ENCODE results near the gene RAB9A. TPM values are rescaled to one million over a fixed set of nuclear protein-coding genes. Genes with fewer than 3 reads are reported as not detected.
A peak's percentile ranks its signal among the peaks of the same experiment; 100 is the strongest.

The RAB9A gene
- total and polyA plus RNA-seq, 9 of the 15 experiments (the other 6 are each of a cell fraction or from before 2014, with no cell fraction given), result 13.5 to 20.8 (median 17.7) TPM

- no peak for TF ChIP-seq FOXJ3 (CRISPR knock-in tag; IDR thresholded peaks at IDR 0.05)
- TF ChIP-seq NBN (IDR thresholded peaks at IDR 0.05; ENCODE audit: low read depth), result peak; percentile 25; the same call in 1 of the 2 replicates
- TF ChIP-seq NONO (IDR thresholded peaks at IDR 0.05; ENCODE audit: low read depth in 2 of 2, low read length in 1 of 2), result no peak
- TF ChIP-seq, protein P1, sequence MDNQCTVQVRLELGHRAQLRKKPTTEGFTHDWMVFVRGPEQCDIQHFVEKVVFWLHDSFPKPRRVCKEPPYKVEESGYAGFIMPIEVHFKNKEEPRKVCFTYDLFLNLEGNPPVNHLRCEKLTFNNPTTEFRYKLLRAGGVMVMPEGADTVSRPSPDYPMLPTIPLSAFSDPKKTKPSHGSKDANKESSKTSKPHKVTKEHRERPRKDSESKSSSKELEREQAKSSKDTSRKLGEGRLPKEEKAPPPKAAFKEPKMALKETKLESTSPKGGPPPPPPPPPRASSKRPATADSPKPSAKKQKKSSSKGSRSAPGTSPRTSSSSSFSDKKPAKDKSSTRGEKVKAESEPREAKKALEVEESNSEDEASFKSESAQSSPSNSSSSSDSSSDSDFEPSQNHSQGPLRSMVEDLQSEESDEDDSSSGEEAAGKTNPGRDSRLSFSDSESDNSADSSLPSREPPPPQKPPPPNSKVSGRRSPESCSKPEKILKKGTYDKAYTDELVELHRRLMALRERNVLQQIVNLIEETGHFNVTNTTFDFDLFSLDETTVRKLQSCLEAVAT (IDR thresholded peaks at IDR 0.05), result 0 out of 4 replicates have a peak, but pooled peaks of 1 of the 2 experiments have one; percentile 36
- TF ChIP-seq CAMTA2 (CRISPR knock-in tag; conservative IDR thresholded peaks at IDR 0.05), result no peak
- 0 out of 2 replicates have a peak, but pooled peaks have one; percentile 5 for TF ChIP-seq EP400 (IDR thresholded peaks at IDR 0.05)
- TF ChIP-seq SMARCB1 (IDR thresholded peaks at IDR 0.05; ENCODE audit: insufficient read length, low read depth), result no peak
- no peak for TF ChIP-seq KLF13 (tag; IDR thresholded peaks at IDR 0.05; ENCODE audit: borderline replicate concordance, low read depth)
- no peak for TF ChIP-seq ZNF140 (CRISPR knock-in tag; IDR thresholded peaks at IDR 0.05)
- peak; percentile 42; the same call in 1 of the 2 replicates for TF ChIP-seq ZNF175 (CRISPR knock-in tag; IDR thresholded peaks at IDR 0.05; ENCODE audit: low read depth)
- 0 out of 2 replicates have a peak, but pooled peaks have one; percentile 54 for TF ChIP-seq ZNF766 (CRISPR knock-in tag; conservative IDR thresholded peaks at IDR 0.05)
- TF ChIP-seq CTCF (IDR thresholded peaks at IDR 0.05 in 2 of 3, conservative IDR thresholded peaks at IDR 0.05 in 1 of 3; ENCODE audit: insufficient read depth in 2 of 3, low read depth in 1 of 3, low read length in 3 of 3), result peak; percentile 74 to 77 (median 75)
- TF ChIP-seq ZNF121 (CRISPR knock-in tag; conservative IDR thresholded peaks at IDR 0.05), result no peak
- TF ChIP-seq E2F4 (CRISPR knock-in tag; IDR thresholded peaks at IDR 0.05; ENCODE audit: low read depth), result no peak
- peak; percentile 50; the same call in 1 of the 2 replicates for TF ChIP-seq SMC3 (conservative IDR thresholded peaks at IDR 0.05; ENCODE audit: insufficient read depth, low read depth, low read length)
- no peak for TF ChIP-seq CHD2 (IDR thresholded peaks at IDR 0.05; ENCODE audit: low read depth, low read length)
- TF ChIP-seq ARID2 (IDR thresholded peaks at IDR 0.05), result peak; percentile 46; the same call in 1 of the 2 replicates
- TF ChIP-seq, protein P2, sequence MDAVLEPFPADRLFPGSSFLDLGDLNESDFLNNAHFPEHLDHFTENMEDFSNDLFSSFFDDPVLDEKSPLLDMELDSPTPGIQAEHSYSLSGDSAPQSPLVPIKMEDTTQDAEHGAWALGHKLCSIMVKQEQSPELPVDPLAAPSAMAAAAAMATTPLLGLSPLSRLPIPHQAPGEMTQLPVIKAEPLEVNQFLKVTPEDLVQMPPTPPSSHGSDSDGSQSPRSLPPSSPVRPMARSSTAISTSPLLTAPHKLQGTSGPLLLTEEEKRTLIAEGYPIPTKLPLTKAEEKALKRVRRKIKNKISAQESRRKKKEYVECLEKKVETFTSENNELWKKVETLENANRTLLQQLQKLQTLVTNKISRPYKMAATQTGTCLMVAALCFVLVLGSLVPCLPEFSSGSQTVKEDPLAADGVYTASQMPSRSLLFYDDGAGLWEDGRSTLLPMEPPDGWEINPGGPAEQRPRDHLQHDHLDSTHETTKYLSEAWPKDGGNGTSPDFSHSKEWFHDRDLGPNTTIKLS (IDR thresholded peaks at IDR 0.05; ENCODE audit: borderline replicate concordance, low read depth), result no peak
- TF ChIP-seq FUS (optimal IDR thresholded peaks at IDR 0.05; ENCODE audit: low read depth, low read length), result no peak
Measured at GRCh38 chrX:13646154-13646549, 42.8 kb upstream of the RAB9A start (continued).
